GM03348 (cell line): Measurements from ENCODE around the gene LRP8.
A peak's percentile ranks its signal among the peaks of the same experiment; 100 is the strongest.

Experiments used
- DNase-seq: peaks from one replicate; pipeline ENCODE4 v3.0.0; 2012; ENCODE audit warnings: low spot score

The LRP8 gene

GRCh38 chr1:53258216-53258615 lies 69.7 kb downstream of the LRP8 start:
- no peak for DNase-seq

- DNase-seq = no peak
Measured at GRCh38 chr1:53257454-53258081, 70.3 kb downstream of the LRP8 start.

- no peak for DNase-seq
Measured at GRCh38 chr1:53256511-53257453, 71.1 kb downstream of the LRP8 start.

- no peak for DNase-seq
Measured at GRCh38 chr1:53255031-53255430, 72.8 kb downstream of the LRP8 start.

GRCh38 chr1:53254011-53254640 lies 73.7 kb downstream of the LRP8 start:
- DNase-seq = no peak

GRCh38 chr1:53250325-53250724 lies 77.5 kb downstream of the LRP8 start:
- DNase-seq = no peak

GRCh38 chr1:53249706-53250105 lies 78.2 kb downstream of the LRP8 start:
- DNase-seq = no peak

- DNase-seq = peak; percentile 67
Measured at GRCh38 chr1:53246261-53247134, 81.4 kb downstream of the LRP8 start.

GRCh38 chr1:53244141-53244540 lies 83.7 kb downstream of the LRP8 start:
- DNase-seq = no peak

GRCh38 chr1:53242381-53242780 lies 85.5 kb downstream of the LRP8 start:
- no peak for DNase-seq

- no peak for DNase-seq
Measured at GRCh38 chr1:53241828-53242227, 86.0 kb downstream of the LRP8 start.

GRCh38 chr1:53238197-53239155 lies 89.4 kb downstream of the LRP8 start, which contains the start of gene MAGOH:
Gene MAGOH (minus strand): TSS chr1:53238518. CDS start chr1:53238448, 70 bp downstream.
- peak; percentile 98 for DNase-seq

- no peak for DNase-seq
Measured at GRCh38 chr1:53237638-53238037, 90.2 kb downstream of the LRP8 start.

GRCh38 chr1:53220962-53221286 lies 106.9 kb downstream of the LRP8 start:
- no peak for DNase-seq

GRCh38 chr1:53220171-53220961 lies 107.5 kb downstream of the LRP8 start, which contains the start of gene CZIB:
Gene CZIB (minus strand): TSS chr1:53220634. CDS start chr1:53220575, 59 bp downstream.
- DNase-seq = peak; percentile 97

GRCh38 chr1:53219711-53220110 lies 108.2 kb downstream of the LRP8 start:
- DNase-seq = no peak

- no peak for DNase-seq
Measured at GRCh38 chr1:53218201-53218600, 109.7 kb downstream of the LRP8 start.

GRCh38 chr1:53214376-53214940 lies 113.4 kb downstream of the LRP8 start:
- no peak for DNase-seq

- DNase-seq = no peak
Measured at GRCh38 chr1:53210954-53211353, 116.9 kb downstream of the LRP8 start.
